ENCODE data around the gene TRMT112. TPM values are rescaled to one million over a fixed set of nuclear protein-coding genes. Genes with fewer than 3 reads are reported as not detected.

The TRMT112 gene
- total and polyA plus RNA-seq, 10 of the 15 experiments (the other 5 are each of a cell fraction or from before 2014, with no cell fraction given), result 212 to 455 (median 308) TPM

DNA sequence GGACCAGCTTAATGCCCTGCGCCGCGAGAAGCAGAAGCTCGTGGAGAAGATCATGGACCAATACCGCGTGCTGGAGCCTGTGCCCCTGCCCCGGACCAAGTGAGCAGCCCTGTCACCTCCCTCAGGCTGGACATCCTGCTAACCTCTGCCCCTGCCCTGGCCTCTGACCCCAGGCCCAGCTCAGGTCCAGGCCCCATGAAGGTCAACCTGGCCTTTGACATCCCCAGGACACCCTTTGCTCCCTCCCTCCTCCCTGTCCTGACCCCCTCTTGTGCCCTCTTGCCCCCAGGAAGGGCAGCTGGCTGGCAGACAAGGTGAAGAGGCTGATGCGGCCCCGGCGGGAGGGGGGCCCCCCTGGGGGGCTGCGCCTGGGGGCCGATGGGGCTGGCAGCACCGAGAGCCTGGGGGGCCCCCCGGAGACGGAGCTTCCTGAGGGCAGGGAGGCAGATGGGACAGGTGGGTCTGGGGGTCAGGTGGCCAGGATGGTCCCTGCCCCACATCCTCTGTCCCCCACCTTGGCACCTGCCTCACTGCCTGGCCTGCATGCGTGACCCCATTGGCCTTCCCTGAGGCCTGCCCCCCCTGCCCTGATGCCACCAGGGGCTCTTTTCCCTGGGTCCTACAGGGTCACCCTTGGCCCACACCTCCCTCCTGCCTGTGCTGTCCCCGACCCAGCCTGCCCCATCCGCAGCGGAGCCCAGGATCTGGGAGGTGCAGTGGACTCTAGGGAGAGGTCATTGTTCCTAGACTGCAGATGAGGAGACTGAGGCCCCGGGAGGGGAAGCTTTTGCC lies 36.6 kb upstream of the TRMT112 start:
- in situ Hi-C loops (cut with MboI), result no loop called here
- H2AFZ ChIP-seq (ENCODE audit: control insufficient read depth, low read depth, low read length), result no peak overlapping the region
- SMC1A ChIA-PET (ENCODE audit: uncharacterized antibody, unreplicated experiment), result interaction anchor here (0.9 to 2.2 kb wide), 6 partner anchors 11 to 85 kb away, joined by 3 to 37 read pairs (median 7); partner anchors contain the start of genes PRDX5 and TRMT112
- WGBS (ENCODE audit: insufficient coverage, insufficient replicate concordance, low lambda C conversion rate, missing lambda C conversion rate), result 87% methylated on average over 15 of the region's 20 CpGs
- H3K9ac ChIP-seq (ENCODE audit: control insufficient read depth, insufficient read depth, low read length), result no peak overlapping the region
- no peak overlapping the region for H3K4me3 ChIP-seq
- CTCF ChIA-PET, result interaction anchor here (0.6 to 7.3 kb wide), 14 partner anchors 11 to 1577 kb away, joined by 3 to 143 read pairs (median 7); partner anchors contain the start of genes CATSPERZ, CCDC88B, ESRRA and FERMT3
- no peak overlapping the region for H3K27ac ChIP-seq (ENCODE audit: control insufficient read depth, insufficient read depth)
- RAD21 ChIA-PET (ENCODE audit: unreplicated experiment), result interaction anchor here (0.5 to 9.7 kb wide), 6 partner anchors 13 to 1359 kb away, joined by 3 to 176 read pairs (median 21); partner anchors contain the start of genes CCDC88B, PRDX5 and TRMT112
- no peak for TF ChIP-seq REST (IDR thresholded peaks at IDR 0.05; ENCODE audit: low read depth, low read length)
- TF ChIP-seq MXI1 (IDR thresholded peaks at IDR 0.05; ENCODE audit: low read depth, low read length), result no peak
- peak; percentile 43; the same call in 1 of the 2 replicates for TF ChIP-seq POLR2A (IDR thresholded peaks at IDR 0.05; ENCODE audit: low read depth, low read length)
- H3K4me1 ChIP-seq (ENCODE audit: control insufficient read depth, insufficient read depth, low read length), result peaks cover 7% of the 10 kb centered on the region; the same call in 1 of the 2 replicates
- ATAC-seq, result no peak
- no peaks in the 10 kb centered on the region for H3K27me3 ChIP-seq (replicated peaks in 1 of 2; ENCODE audit: control insufficient read depth in 2 of 2, insufficient read depth in 2 of 2, low read length in 1 of 2)
- no peaks in the 10 kb centered on the region for H3K9me3 ChIP-seq (replicated peaks; ENCODE audit: control insufficient read depth, insufficient read depth, low read length)
- no TSS peak for BruUV-seq (replicated peaks)
- FAIRE-seq, result no peak
- H3K36me3 ChIP-seq (ENCODE audit: control insufficient read depth in 2 of 2, insufficient read depth in 2 of 2, low read length in 1 of 2), result peaks cover 0 to 6% of the 10 kb centered on the region in 2 experiments; a peak in 2 of 4 replicates
- intact Hi-C loops (cut with micrococcal nuclease; ENCODE audit: unreplicated experiment), result no loop called here
- POLR2A ChIA-PET, result interaction anchor here (1.2 to 2.6 kb wide), 6 partner anchors 9 to 49 kb away, joined by 3 to 23 read pairs (median 6); partner anchors contain the start of genes ESRRA, PRDX5 and TRMT112
- H3K4me2 ChIP-seq (ENCODE audit: control insufficient read depth, insufficient read depth), result no peak overlapping the region
- no peaks in the 10 kb centered on the region for H4K20me1 ChIP-seq (ENCODE audit: control insufficient read depth, insufficient read depth)
- no peak for DNase-seq (ENCODE audit: low read depth, low spot score)
- no peaks in the 10 kb centered on the region; the same call in 1 of the 2 replicates for H3K79me2 ChIP-seq (ENCODE audit: control insufficient read depth, insufficient read depth, low read length)

Measured in GM12878 (cell line).